Measurements from ENCODE around the gene KATNB1. TPM values are rescaled to one million over a fixed set of nuclear protein-coding genes. Genes with fewer than 3 reads are reported as not detected.
A peak's percentile ranks its signal among the peaks of the same experiment; 100 is the strongest.

Gene KATNB1
- total RNA-seq, 4 donors from 2014 or later, result 13.3 to 27.4 (median 18.1) TPM

DNA sequence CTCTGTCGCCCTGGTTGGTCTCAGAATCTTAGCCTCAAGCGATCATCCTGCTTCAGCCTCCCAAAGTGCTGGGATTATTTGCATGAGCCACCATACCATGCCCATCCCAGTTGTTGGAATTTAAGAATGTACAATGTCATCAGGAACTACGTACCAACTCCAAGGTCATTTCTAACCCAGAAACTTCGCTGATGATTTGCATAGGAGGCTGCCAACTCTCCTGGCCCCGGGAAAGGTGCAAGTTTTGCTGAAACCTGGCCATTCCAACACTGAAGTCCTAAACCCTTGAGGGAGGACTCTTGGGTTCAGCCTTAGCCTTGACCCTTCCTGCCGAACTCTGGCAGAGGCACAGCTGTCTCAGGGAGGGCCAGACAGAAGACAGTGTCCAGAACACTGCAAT, 69.6 kb downstream of the KATNB1 start:
- Histone ChIP-seq H3K27me3 (no peaks in the 10 kb centered on the region), H3K27ac (no peak overlapping the region), H3K36me3 (no peaks in the 10 kb centered on the region), H3K9me3 (no peaks in the 10 kb centered on the region), H3K4me3 (no peak overlapping the region), H3K4me1 (peaks cover 0 to 17% of the 10 kb centered on the region in 2 donors)
- peak in 1 of 2 donors; percentile 45 for DNase-seq
- intact Hi-C loops (cut with DNase I; ENCODE audit: low total_unique reads), result no loop called here
- no peak for TF ChIP-seq POLR2A (IDR thresholded peaks at IDR 0.05)
- TF ChIP-seq, protein P1, sequence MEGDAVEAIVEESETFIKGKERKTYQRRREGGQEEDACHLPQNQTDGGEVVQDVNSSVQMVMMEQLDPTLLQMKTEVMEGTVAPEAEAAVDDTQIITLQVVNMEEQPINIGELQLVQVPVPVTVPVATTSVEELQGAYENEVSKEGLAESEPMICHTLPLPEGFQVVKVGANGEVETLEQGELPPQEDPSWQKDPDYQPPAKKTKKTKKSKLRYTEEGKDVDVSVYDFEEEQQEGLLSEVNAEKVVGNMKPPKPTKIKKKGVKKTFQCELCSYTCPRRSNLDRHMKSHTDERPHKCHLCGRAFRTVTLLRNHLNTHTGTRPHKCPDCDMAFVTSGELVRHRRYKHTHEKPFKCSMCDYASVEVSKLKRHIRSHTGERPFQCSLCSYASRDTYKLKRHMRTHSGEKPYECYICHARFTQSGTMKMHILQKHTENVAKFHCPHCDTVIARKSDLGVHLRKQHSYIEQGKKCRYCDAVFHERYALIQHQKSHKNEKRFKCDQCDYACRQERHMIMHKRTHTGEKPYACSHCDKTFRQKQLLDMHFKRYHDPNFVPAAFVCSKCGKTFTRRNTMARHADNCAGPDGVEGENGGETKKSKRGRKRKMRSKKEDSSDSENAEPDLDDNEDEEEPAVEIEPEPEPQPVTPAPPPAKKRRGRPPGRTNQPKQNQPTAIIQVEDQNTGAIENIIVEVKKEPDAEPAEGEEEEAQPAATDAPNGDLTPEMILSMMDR (IDR thresholded peaks at IDR 0.05), result no peak

Small RNAs within 50 kb of the gene (microRNA-seq; reads per million reads assigned to microRNA genes)
- gene MIR6772 (ENCODE audit: borderline microRNAs expressed, borderline replicate concordance), result not detected

Small RNAs within 50 kb of the gene (small RNA-seq; reads per million reads assigned to genes)
- gene MIR6772, result not detected

Other genes starting within 250 kb of the KATNB1 start
- gene DOK4, start 249.3 kb upstream of the KATNB1 start, total RNA-seq, result 10 to 100 TPM in 3 of 4 donors, 1 to 10 TPM in 1; 1.8 to 31.6 (median 24.5) TPM
- 10 to 100 TPM in 3 of 4 donors, 1 to 10 TPM in 1; 8.7 to 23.6 (median 22.0) TPM for gene CCDC102A, start 199.2 kb upstream of the KATNB1 start, total RNA-seq
- gene ADGRG5, start 193.1 kb upstream of the KATNB1 start, total RNA-seq, result 1 to 10 TPM in 1 of 4 donors, under 1 TPM in 2, not detected in 1; 0.14 to 1.5 (median 0.76) TPM
- 10 to 100 TPM in 1 of 4 donors, 1 to 10 TPM in 3; 6.5 to 87.0 (median 7.8) TPM for gene ADGRG1, start 107.1 kb upstream of the KATNB1 start, total RNA-seq
- gene ADGRG3, start 67.5 kb upstream of the KATNB1 start, total RNA-seq, result 1 to 10 TPM in 3 of 4 donors, not detected in 1; 1.0 to 3.2 (median 2.5) TPM
- 1 to 10 TPM in 1 of 4 donors, under 1 TPM in 1, not detected in 2; 0.18 to 5.4 TPM for gene DRC7, start 41.0 kb upstream of the KATNB1 start, total RNA-seq
- 10 to 100 TPM in 2 of 4 donors, 1 to 10 TPM in 2; 3.2 to 44.2 (median 17.4) TPM for gene KIFC3, start 66.7 kb downstream of the KATNB1 start, total RNA-seq
- not detected for gene CNGB1, start 235.4 kb downstream of the KATNB1 start, total RNA-seq

Measured in uterus (tissue), 4 donors.